Activated B cell treated with CpG ODN at 0.5 μM for 24 hours (primary cell): ENCODE data around the gene MT2A. TPM values are rescaled to one million over a fixed set of nuclear protein-coding genes. Genes with fewer than 3 reads are reported as not detected.

Experiments used
- ATAC-seq: fragments of 200-7000 bp; cut with Tn5 transposase; one replicate; pipeline ENCODE4 v1.10.0; 2021; ENCODE audit warnings: low read depth, mild to moderate bottlenecking, moderate library complexity
- CTCF ChIA-PET: fragments of 350-600 bp; sonication (Branson Sonifier 250); formaldehyde crosslinking; loops from one replicate; lab custom pipeline; 2021; ENCODE audit warnings: antibody characterized with exemption; lab: Charles Lee
- POLR2A ChIA-PET: fragments of 350-600 bp; sonication (Branson Sonifier 250); formaldehyde crosslinking; loops from one replicate; lab custom pipeline; 2021; ENCODE audit warnings: antibody characterized with exemption; lab: Charles Lee
- DNase-seq: peaks from one replicate; pipeline ENCODE4 v3.0.0; 2022
- H3K27ac Mint-ChIP-seq: one replicate; pipeline ENCODE4 v1.8.0; 2020; ENCODE audit warnings: mixed read lengths
- H3K27me3 Mint-ChIP-seq: one replicate; pipeline ENCODE4 v1.8.0; 2021; ENCODE audit warnings: mixed read lengths
- H3K36me3 Mint-ChIP-seq: one replicate; pipeline ENCODE4 v1.8.0; 2021; ENCODE audit warnings: low read depth, mixed read lengths
- H3K4me1 Mint-ChIP-seq: one replicate; pipeline ENCODE4 v1.8.0; 2021; ENCODE audit warnings: mixed read lengths
- H3K4me3 Mint-ChIP-seq: one replicate; pipeline ENCODE4 v1.8.0; 2020; ENCODE audit warnings: mild to moderate bottlenecking, mixed read lengths
- H3K9me3 Mint-ChIP-seq: one replicate; pipeline ENCODE4 v1.8.0; 2020; ENCODE audit warnings: mixed read lengths
- intact Hi-C: fragments of 100-400 bp; cut with micrococcal nuclease; formaldehyde crosslinking; loops from one replicate; pipeline ENCODE4 v1.15.1; 2024
- total RNA-seq: library from RNA; stranded (reverse); gene quantifications from 2 replicates; pipeline ENCODE4 v1.2.3, GENCODE V29; 2022
- TF ChIP-seq, protein P1 (sequence below): fragments of 200-600 bp; IDR thresholded peaks from one replicate; pipeline ENCODE4 v1.8.0; 2022; ENCODE audit warnings: antibody characterized with exemption, mild to moderate bottlenecking

MT2A gene
- total RNA-seq, 1 donor from 2014 or later: 77.4 TPM

DNA sequence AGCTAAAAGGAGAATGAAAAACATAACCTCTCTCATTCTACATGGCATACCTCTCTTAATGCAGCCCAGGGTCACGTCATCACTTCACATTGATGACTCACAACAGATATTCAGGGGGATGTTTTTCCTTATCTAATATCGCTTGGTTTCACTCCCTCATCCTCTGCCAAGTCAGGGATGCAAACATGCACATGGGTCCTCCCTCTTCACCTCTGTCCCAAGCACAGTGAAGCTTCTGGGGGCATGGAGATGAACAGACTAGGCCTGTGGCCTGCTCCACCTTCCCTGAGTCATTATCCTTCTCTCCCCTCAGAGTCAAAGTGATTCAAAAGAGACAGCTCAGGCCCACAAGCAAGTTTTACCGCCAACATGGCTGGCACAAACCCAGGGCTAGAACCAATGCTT is 2.3 kb upstream of the MT2A start:
- Mint-ChIP-seq H3K36me3 (no peaks in the 10 kb centered on the region), H3K27ac (no peak overlapping the region), H3K4me3 (no peak overlapping the region), H3K27me3 (peaks cover 6% of the 10 kb centered on the region), H3K9me3 (peaks cover 3% of the 10 kb centered on the region), H3K4me1 (peaks cover 32% of the 10 kb centered on the region)
- DNase-seq: no peak
- ChIA-PET CTCF (interaction anchor here (1.1 kb wide), 1 partner anchor 96 kb away, joined by 7 read pairs; no protein-coding TSS in a partner anchor), POLR2A (interaction anchor here (0.7 to 1.7 kb wide), 3 partner anchors 14 to 77 kb away, joined by 3 to 5 read pairs (median 3); partner anchors contain the start of gene MT1X)
- TF ChIP-seq, protein P1, sequence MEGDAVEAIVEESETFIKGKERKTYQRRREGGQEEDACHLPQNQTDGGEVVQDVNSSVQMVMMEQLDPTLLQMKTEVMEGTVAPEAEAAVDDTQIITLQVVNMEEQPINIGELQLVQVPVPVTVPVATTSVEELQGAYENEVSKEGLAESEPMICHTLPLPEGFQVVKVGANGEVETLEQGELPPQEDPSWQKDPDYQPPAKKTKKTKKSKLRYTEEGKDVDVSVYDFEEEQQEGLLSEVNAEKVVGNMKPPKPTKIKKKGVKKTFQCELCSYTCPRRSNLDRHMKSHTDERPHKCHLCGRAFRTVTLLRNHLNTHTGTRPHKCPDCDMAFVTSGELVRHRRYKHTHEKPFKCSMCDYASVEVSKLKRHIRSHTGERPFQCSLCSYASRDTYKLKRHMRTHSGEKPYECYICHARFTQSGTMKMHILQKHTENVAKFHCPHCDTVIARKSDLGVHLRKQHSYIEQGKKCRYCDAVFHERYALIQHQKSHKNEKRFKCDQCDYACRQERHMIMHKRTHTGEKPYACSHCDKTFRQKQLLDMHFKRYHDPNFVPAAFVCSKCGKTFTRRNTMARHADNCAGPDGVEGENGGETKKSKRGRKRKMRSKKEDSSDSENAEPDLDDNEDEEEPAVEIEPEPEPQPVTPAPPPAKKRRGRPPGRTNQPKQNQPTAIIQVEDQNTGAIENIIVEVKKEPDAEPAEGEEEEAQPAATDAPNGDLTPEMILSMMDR: no peak
- no peak for ATAC-seq
- intact Hi-C loops: loop anchor here (5.0 to 10.0 kb wide), 2 partner anchors 929 to 1521 kb away; partner anchors contain the start of genes CCDC102A and CFAP20

DNA sequence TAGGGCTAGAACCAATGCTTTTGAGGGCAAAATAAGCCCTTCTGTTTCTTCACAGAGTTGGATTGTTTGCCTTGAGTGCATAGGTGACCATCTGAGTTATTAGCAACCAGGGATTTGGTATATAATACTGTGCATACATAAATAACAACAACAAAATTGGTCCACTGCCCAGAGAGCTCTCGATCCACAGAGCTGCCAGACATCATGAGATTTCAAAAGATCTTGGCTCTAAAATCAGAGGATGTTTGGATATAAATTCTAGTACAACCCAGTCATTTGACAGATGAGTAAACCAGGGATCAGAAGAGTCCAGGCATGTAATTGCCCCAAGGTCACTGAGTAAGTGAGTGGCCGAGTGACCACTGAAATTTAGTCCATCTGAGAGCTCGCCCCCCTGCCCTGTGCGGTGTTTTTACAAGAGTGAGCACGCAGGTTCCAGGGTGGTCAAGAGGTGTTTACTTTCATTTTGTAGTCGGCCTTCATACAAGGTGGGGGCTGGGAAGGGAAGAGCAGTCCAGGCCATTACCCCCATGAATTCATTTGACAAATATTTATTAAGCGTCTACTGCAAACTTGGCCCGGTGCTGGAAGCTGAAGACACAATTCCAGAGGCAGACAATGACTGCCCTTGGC is 1.8 kb upstream of the MT2A start:
- TF ChIP-seq, protein P1: no peak
- H3K4me3 Mint-ChIP-seq: no peak overlapping the region

DNA sequence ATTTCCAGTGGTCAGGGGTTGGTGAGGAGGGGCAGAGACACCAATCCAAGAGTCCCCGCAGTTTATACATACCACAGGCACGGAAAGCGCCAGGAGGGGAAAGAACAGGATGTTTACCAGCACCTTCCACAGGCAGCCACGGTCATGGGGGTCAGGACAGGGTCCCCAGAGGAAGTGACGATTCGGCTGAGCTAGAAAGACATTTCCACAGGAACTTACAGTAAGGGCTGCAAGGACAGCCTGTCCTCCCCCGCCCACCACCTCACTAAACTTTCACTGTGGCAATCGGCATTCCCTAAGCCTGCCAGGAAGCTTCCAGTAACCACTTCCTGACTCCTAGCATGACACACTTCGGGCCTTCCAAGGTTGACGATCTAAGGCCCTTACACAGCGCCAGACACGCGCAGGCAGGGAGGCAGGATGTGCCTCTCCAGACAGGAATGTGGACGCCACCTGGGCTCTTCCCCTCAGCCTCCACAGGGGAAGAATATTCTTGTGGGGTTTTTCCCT is 1.2 kb upstream of the MT2A start:
- ATAC-seq (no peak), DNase-seq (no peak)
- intact Hi-C loops: loop anchor here (5.0 to 10.0 kb wide), 2 partner anchors 928 to 1520 kb away; partner anchors contain the start of genes CCDC102A and CFAP20
- peaks cover 3% of the 10 kb centered on the region for H3K9me3 Mint-ChIP-seq
- CTCF ChIA-PET: interaction anchor here (2.0 kb wide), 1 partner anchor 95 kb away, joined by 8 read pairs; no protein-coding TSS in a partner anchor
- H3K27me3 Mint-ChIP-seq: peaks cover 2% of the 10 kb centered on the region
- POLR2A ChIA-PET: interaction anchor here (1.1 to 1.7 kb wide), 3 partner anchors 23 to 76 kb away, joined by 3 to 5 read pairs (median 5); partner anchors contain the start of genes MT1F and MT1X
- H3K4me1 Mint-ChIP-seq: peaks cover 36% of the 10 kb centered on the region
- TF ChIP-seq, protein P1: no peak
- H3K4me3 Mint-ChIP-seq: no peak overlapping the region
- H3K27ac Mint-ChIP-seq: peak overlapping the region; percentile 18
- H3K36me3 Mint-ChIP-seq: no peaks in the 10 kb centered on the region

More for the DNA sequence above, 1.8 kb upstream of the MT2A start:
- DNase-seq (no peak), ATAC-seq (no peak)
- Mint-ChIP-seq H3K4me1 (peaks cover 36% of the 10 kb centered on the region), H3K27me3 (peaks cover 5% of the 10 kb centered on the region), H3K9me3 (peaks cover 3% of the 10 kb centered on the region), H3K36me3 (no peaks in the 10 kb centered on the region), H3K27ac (peak overlapping the region; percentile 18)
- intact Hi-C loops: loop anchor here (5.0 to 10.0 kb wide), 2 partner anchors 928 to 1521 kb away; partner anchors contain the start of genes CCDC102A and CFAP20
- ChIA-PET POLR2A (interaction anchor here (1.1 to 1.7 kb wide), 3 partner anchors 24 to 76 kb away, joined by 3 to 5 read pairs (median 5); partner anchors contain the start of genes MT1F and MT1X), CTCF (interaction anchor here (2.0 kb wide), 1 partner anchor 95 kb away, joined by 8 read pairs; no protein-coding TSS in a partner anchor)

DNA sequence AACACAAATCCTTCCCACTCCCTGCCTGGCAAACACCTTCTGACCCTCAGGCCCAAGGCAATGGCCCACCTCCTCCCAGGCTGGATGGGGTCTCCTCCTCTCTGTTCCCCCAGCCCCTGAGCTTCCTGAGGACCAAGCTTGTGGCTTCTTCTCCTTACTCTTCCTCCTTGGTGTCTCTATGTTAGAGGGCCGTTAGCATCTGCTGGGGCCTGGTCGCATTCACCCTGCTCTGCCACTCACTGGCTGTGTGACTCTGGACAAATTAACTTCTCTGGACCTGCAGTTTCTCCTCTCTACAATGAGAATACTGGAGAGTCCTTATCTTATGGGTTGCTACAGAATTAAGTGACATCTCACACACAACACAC is 725 bp upstream of the MT2A start:
- intact Hi-C loops: loop anchor here (1.0 to 10.0 kb wide), 10 partner anchors 18 to 1520 kb away; partner anchors contain the start of genes AMFR, BBS2, CCDC102A and CFAP20
- no peaks in the 10 kb centered on the region for H3K27me3 Mint-ChIP-seq
- TF ChIP-seq, protein P1: no peak
- no peak for ATAC-seq
- H3K36me3 Mint-ChIP-seq: no peaks in the 10 kb centered on the region
- peaks cover 3% of the 10 kb centered on the region for H3K9me3 Mint-ChIP-seq
- H3K4me1 Mint-ChIP-seq: peaks cover 36% of the 10 kb centered on the region
- DNase-seq: no peak
- H3K27ac Mint-ChIP-seq: peak overlapping the region; percentile 72
- POLR2A ChIA-PET: interaction anchor here (1.3 to 1.7 kb wide), 3 partner anchors 50 to 75 kb away, joined by 3 to 11 read pairs (median 5); partner anchors contain the start of genes MT1F and MT1X
- peak overlapping the region; percentile 69 for H3K4me3 Mint-ChIP-seq
- CTCF ChIA-PET: interaction anchor here (2.0 kb wide), 1 partner anchor 94 kb away, joined by 8 read pairs; no protein-coding TSS in a partner anchor
